GM12878 (cell line): Measurements from ENCODE around the gene TOP3A. TPM values are rescaled to one million over a fixed set of nuclear protein-coding genes. Genes with fewer than 3 reads are reported as not detected.

Experiments used
- ATAC-seq: fragments of 200-7000 bp; cut with Tn5 transposase; 3 replicates; pipeline ENCODE4 v1.9.1; 2020; ENCODE audit warnings: mild to moderate bottlenecking, moderate library complexity
- BruUV-seq: library from RNA; stranded (reverse); fragments of 400-500 nt; replicated peaks from 2 replicates; lab custom pipeline; 2021; lab: Mats Ljungman, UMichigan
- CTCF ChIA-PET: fragments of 300-600 bp; sonication (Branson Sonifier 250); formaldehyde crosslinking; extraction: SDS; loops from one replicate; lab custom pipeline; 2021; ENCODE audit warnings: inconsistent platforms; lab: Yijun Ruan, JAX
- POLR2A ChIA-PET: fragments of 350-600 bp; formaldehyde crosslinking; extraction: SDS; loops from one replicate; lab custom pipeline; 2021; ENCODE audit warnings: inconsistent platforms; lab: Charles Lee
- RAD21 ChIA-PET: fragments of 300-600 bp; sonication (Branson Sonifier 250); formaldehyde crosslinking; loops from one replicate; lab custom pipeline; 2023; ENCODE audit warnings: antibody characterized with exemption; ENCODE audit not compliant: unreplicated experiment; lab: Charles Lee
- SMC1A ChIA-PET: fragments of 300-600 bp; sonication (Branson Sonifier 250); formaldehyde crosslinking; loops from one replicate; lab custom pipeline; 2023; ENCODE audit not compliant: unreplicated experiment, uncharacterized antibody; lab: Charles Lee
- DNase-seq: peaks from one replicate; pipeline ENCODE4 v3.0.0-alpha.2; 2011; ENCODE audit warnings: low read depth, low spot score
- FAIRE-seq: peaks from 3 replicates; lab custom pipeline; 2011; peaks lifted over from hg19 to GRCh38; lab: Jason Lieb, UNC
- H2AFZ ChIP-seq: 2 replicates; pipeline ENCODE4 v1.6.0; 2011; ENCODE audit warnings: low read depth, low read length, control low read depth; ENCODE audit not compliant: control insufficient read depth
- H3K27ac ChIP-seq: 2 replicates; pipeline ENCODE4 v1.5.1; 2011; ENCODE audit warnings: control low read depth; ENCODE audit not compliant: control insufficient read depth, insufficient read depth
- H3K27me3 ChIP-seq, 2 experiments: replicated peaks in 1 of 2; 2 replicates each; pipeline versions ENCODE4 v1.6.0 to v1.6.1; 2011; ENCODE audit warnings: low read length in 1 of 2; ENCODE audit not compliant: control insufficient read depth in 2 of 2, insufficient read depth in 2 of 2
- H3K36me3 ChIP-seq, 2 experiments: 2 replicates each; pipeline ENCODE4 v1.5.1; 2011; ENCODE audit warnings: low read length in 1 of 2; ENCODE audit not compliant: control insufficient read depth in 2 of 2, insufficient read depth in 2 of 2
- H3K4me1 ChIP-seq: 2 replicates; pipeline ENCODE4 v1.6.1; 2011; ENCODE audit warnings: mild to moderate bottlenecking, low read length, moderate library complexity, mixed read lengths; ENCODE audit not compliant: control insufficient read depth, insufficient read depth
- H3K4me2 ChIP-seq: 2 replicates; pipeline ENCODE4 v1.6.0; 2011; ENCODE audit warnings: control low read depth; ENCODE audit not compliant: control insufficient read depth, insufficient read depth
- H3K4me3 ChIP-seq: fragments of 200-600 bp; sonication (generic); 2 replicates; pipeline ENCODE4 v1.5.1; 2016
- H3K79me2 ChIP-seq: 2 replicates; pipeline ENCODE4 v1.6.0; 2011; ENCODE audit warnings: low read length; ENCODE audit not compliant: control insufficient read depth, insufficient read depth
- H3K9ac ChIP-seq: 2 replicates; pipeline ENCODE4 v1.8.0; 2011; ENCODE audit warnings: low read length, control low read depth, mixed read lengths; ENCODE audit not compliant: control insufficient read depth, insufficient read depth
- H3K9me3 ChIP-seq: replicated peaks from 3 replicates; pipeline ENCODE4 v1.5.1; 2011; ENCODE audit warnings: mild to moderate bottlenecking, low read length; ENCODE audit not compliant: control insufficient read depth, insufficient read depth
- H4K20me1 ChIP-seq: 2 replicates; pipeline ENCODE4 v1.6.0; 2011; ENCODE audit not compliant: control insufficient read depth, insufficient read depth
- BACH1 ChIP-seq: fragments of 450-650 bp; IDR thresholded peaks from 2 replicates; pipeline ENCODE4 v1.6.1; 2017; ENCODE audit warnings: mild to moderate bottlenecking, borderline replicate concordance
- CEBPB ChIP-seq, 2 experiments: fragments of 150-350 bp in 1 of 2; IDR thresholded peaks; 2 replicates each; pipeline ENCODE4 v1.6.1; 2012 to 2014; ENCODE audit warnings: low read depth in 2 of 2, low read length in 2 of 2, borderline replicate concordance in 1 of 2, inconsistent platforms in 1 of 2
- DPF2 ChIP-seq: fragments of 450-650 bp; IDR thresholded peaks from 2 replicates; pipeline ENCODE4 v1.6.1; 2017; ENCODE audit warnings: mild to moderate bottlenecking
- EED ChIP-seq: sonication (generic); IDR thresholded peaks from 2 replicates; pipeline ENCODE4 v1.6.1; 2016; ENCODE audit warnings: antibody characterized with exemption, low read depth
- ESRRA ChIP-seq: IDR thresholded peaks from 2 replicates; pipeline ENCODE4 v1.6.1; 2012; ENCODE audit warnings: mild to moderate bottlenecking, low read length, improper control_type of control experiment
- ETV6 ChIP-seq, 2 experiments: fragments of 450-650 bp in 1 of 2; IDR thresholded peaks in 1 of 2; conservative IDR thresholded peaks in 1 of 2; 2 replicates each; pipeline ENCODE4 v1.6.1; 2014; ENCODE audit warnings: antibody characterized with exemption in 1 of 2, borderline replicate concordance in 1 of 2, low read depth in 1 of 2, mild to moderate bottlenecking in 1 of 2, moderate library complexity in 1 of 2
- IKZF1 ChIP-seq: fragments of 450-650 bp; conservative IDR thresholded peaks from 2 replicates; pipeline ENCODE4 v1.6.1; 2017; ENCODE audit warnings: antibody characterized with exemption, mild to moderate bottlenecking
- MXI1 ChIP-seq: fragments of 150-350 bp; IDR thresholded peaks from 2 replicates; pipeline ENCODE4 v1.6.1; 2011; ENCODE audit warnings: low read depth, mild to moderate bottlenecking, inconsistent platforms, low read length, improper control_type of control experiment
- PBX3 ChIP-seq: IDR thresholded peaks from 2 replicates; pipeline ENCODE4 v1.6.1; 2011; ENCODE audit warnings: mild to moderate bottlenecking, low read depth, low read length, moderate library complexity; ENCODE audit not compliant: insufficient replicate concordance
- POLR2A ChIP-seq: IDR thresholded peaks from 2 replicates; pipeline ENCODE4 v1.6.1; 2011; ENCODE audit warnings: low read depth, mild to moderate bottlenecking, low read length
- RELA ChIP-seq: fragments of 450-650 bp; IDR thresholded peaks from 2 replicates; pipeline ENCODE4 v1.8.0; 2014; ENCODE audit warnings: borderline replicate concordance; ENCODE audit not compliant: partially characterized antibody
- RUNX3 ChIP-seq: IDR thresholded peaks from 2 replicates; pipeline ENCODE4 v1.6.1; 2012; ENCODE audit warnings: low read length, inconsistent platforms
- SIX5 ChIP-seq: IDR thresholded peaks from 2 replicates; pipeline ENCODE4 v1.6.1; 2011; ENCODE audit warnings: mild to moderate bottlenecking, low read depth, low read length, moderate library complexity; ENCODE audit not compliant: severe bottlenecking
- TCF12 ChIP-seq: IDR thresholded peaks from 2 replicates; pipeline ENCODE4 v1.6.1; 2011; ENCODE audit warnings: low read depth, mild to moderate bottlenecking, low read length
- whole genome bisulfite sequencing: methylation state at CpG from one replicate; pipeline ENCODE4 v1.1.6; 2016; ENCODE audit warnings: low lambda C conversion rate; ENCODE audit not compliant: insufficient replicate concordance, insufficient coverage; ENCODE audit errors: missing lambda C conversion rate; 5-methylcytosine and 5-hydroxymethylcytosine counted together
- in situ Hi-C: fragments of 300-500 bp; cut with MboI; formaldehyde crosslinking; loops from 9 replicates; pipeline ENCODE4 v1.14.3; 2018; ENCODE audit warnings: mixed read lengths
- intact Hi-C: fragments of 100-400 bp; cut with micrococcal nuclease; formaldehyde crosslinking; loops from one replicate; pipeline ENCODE4 v1.14.2; 2022; ENCODE audit not compliant: unreplicated experiment
- polyA plus RNA-seq, 11 experiments: library from polyadenylated mRNA; depleted of rRNA in 4 of 11; unstranded in 6 of 11; stranded (reverse) in 5 of 11; fragments of >200 nt; fragmentation: Nextera tagmentation in 4 of 11; fragmentation: Illumina TruSeq in 1 of 11; extraction: Ambion mirVana in 4 of 11; extraction: Trizol in 1 of 11; gene quantifications; 1 replicate in 1 of 11; 2 replicates in 10 of 11; pipeline versions ENCODE4 v1.2.1 to v1.2.3, GENCODE V29; 2011 to 2016; ENCODE audit warnings: inconsistent platforms in 2 of 11, missing spikeins in 2 of 11, low read depth in 1 of 11
- total RNA-seq, 4 experiments: library from RNA; depleted of rRNA in 3 of 4; stranded (reverse); fragments of >200 nt in 3 of 4; fragmentation: Illumina TruSeq in 1 of 4; extraction: Trizol in 1 of 4; gene quantifications; 2 replicates each; pipeline versions ENCODE4 v1.2.1 to v1.2.3, GENCODE V29; 2013 to 2021
- TF ChIP-seq, protein P1 (sequence below): fragments of 150-350 bp; IDR thresholded peaks from 2 replicates; pipeline ENCODE4 v1.6.1; 2014; ENCODE audit warnings: mild to moderate bottlenecking, low read depth, low read length

The TOP3A gene
- total and polyA plus RNA-seq, 10 of the 15 experiments (the other 5 are each of a cell fraction or from before 2014, with no cell fraction given), result 4.2 to 51.9 (median 31.8) TPM

- RAD21 ChIA-PET, result no interaction called here
- 60% methylated on average over 10 of the region's 10 CpGs for WGBS
- no peak overlapping the region for H3K4me2 ChIP-seq
- no peak overlapping the region for H3K27ac ChIP-seq
- DNase-seq (no peak), ATAC-seq (no peak), FAIRE-seq (no peak)
- H4K20me1 ChIP-seq, result no peaks in the 10 kb centered on the region
- no peaks in the 10 kb centered on the region for H3K9me3 ChIP-seq
- intact Hi-C loops, result no loop called here
- BruUV-seq, result no TSS peak
- H3K27me3 ChIP-seq, result no peaks in the 10 kb centered on the region
- H3K79me2 ChIP-seq, result no peaks in the 10 kb centered on the region
- H3K36me3 ChIP-seq, result peaks cover 0 to 5% of the 10 kb centered on the region in 2 experiments; a peak in 3 of 4 replicates
- no peak overlapping the region for H2AFZ ChIP-seq
- CTCF ChIA-PET, result no interaction called here
- TF ChIP-seq POLR2A (peak; percentile 17; the same call in 1 of the 2 replicates), MXI1 (no peak)
- no peak overlapping the region for H3K9ac ChIP-seq
- in situ Hi-C loops, result no loop called here
- POLR2A ChIA-PET, result no interaction called here
- no peak overlapping the region for H3K4me3 ChIP-seq
- SMC1A ChIA-PET, result no interaction called here
- H3K4me1 ChIP-seq, result no peaks in the 10 kb centered on the region
These were observed 47.4 kb downstream of the TOP3A start for GRCh38 chr17:18267366-18267765.

GRCh38 chr17:18263885-18264682 is 50.7 kb downstream of the TOP3A start:
- H2AFZ ChIP-seq, result no peak overlapping the region
- H3K27ac ChIP-seq, result no peak overlapping the region
- ChIA-PET CTCF (interaction anchor here (0.7 to 1.1 kb wide), 2 partner anchors 38 to 76 kb away, joined by 3 read pairs; no protein-coding TSS in a partner anchor), POLR2A (no interaction called here), RAD21 (no interaction called here), SMC1A (no interaction called here)
- no peaks in the 10 kb centered on the region; the same call in 1 of the 2 replicates for H3K79me2 ChIP-seq
- in situ Hi-C loops, result no loop called here
- intact Hi-C loops, result no loop called here
- H3K36me3 ChIP-seq, result peaks cover 0 to 5% of the 10 kb centered on the region in 2 experiments; a peak in 3 of 4 replicates
- peaks cover 14% of the 10 kb centered on the region for H3K4me1 ChIP-seq
- no peaks in the 10 kb centered on the region for H3K27me3 ChIP-seq
- DNase-seq (no peak), FAIRE-seq (no peak), ATAC-seq (no peak)
- H3K4me3 ChIP-seq, result no peak overlapping the region
- no peak overlapping the region for H3K4me2 ChIP-seq
- WGBS, result 82% methylated on average over 50 of the region's 50 CpGs
- BruUV-seq, result no TSS peak
- H3K9me3 ChIP-seq, result no peaks in the 10 kb centered on the region
- no peak overlapping the region for H3K9ac ChIP-seq
- H4K20me1 ChIP-seq, result no peaks in the 10 kb centered on the region
- TF ChIP-seq EED (no peak), SIX5 (no peak), CEBPB (IDR thresholded peaks at IDR 0.05; ENCODE audit: borderline replicate concordance in 1 of 2, low read depth in 2 of 2, low read length in 2 of 2) (no peak), BACH1 (no peak), RUNX3 (no peak), ESRRA (no peak), TCF12 (no peak), RELA (no peak), DPF2 (no peak), ETV6 (conservative IDR thresholded peaks at IDR 0.05 in 1 of 2, IDR thresholded peaks at IDR 0.05 in 1 of 2; ENCODE audit: borderline replicate concordance in 1 of 2, low read depth in 1 of 2) (no peak), IKZF1 (no peak), PBX3 (no peak)
- TF ChIP-seq, protein P1, sequence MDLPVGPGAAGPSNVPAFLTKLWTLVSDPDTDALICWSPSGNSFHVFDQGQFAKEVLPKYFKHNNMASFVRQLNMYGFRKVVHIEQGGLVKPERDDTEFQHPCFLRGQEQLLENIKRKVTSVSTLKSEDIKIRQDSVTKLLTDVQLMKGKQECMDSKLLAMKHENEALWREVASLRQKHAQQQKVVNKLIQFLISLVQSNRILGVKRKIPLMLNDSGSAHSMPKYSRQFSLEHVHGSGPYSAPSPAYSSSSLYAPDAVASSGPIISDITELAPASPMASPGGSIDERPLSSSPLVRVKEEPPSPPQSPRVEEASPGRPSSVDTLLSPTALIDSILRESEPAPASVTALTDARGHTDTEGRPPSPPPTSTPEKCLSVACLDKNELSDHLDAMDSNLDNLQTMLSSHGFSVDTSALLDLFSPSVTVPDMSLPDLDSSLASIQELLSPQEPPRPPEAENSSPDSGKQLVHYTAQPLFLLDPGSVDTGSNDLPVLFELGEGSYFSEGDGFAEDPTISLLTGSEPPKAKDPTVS, result no peak
